Measurements from ENCODE around the gene PHYH.
"Not testable (repeated sequence)": the region's sequence is repeated elsewhere in the genome, so short reads cannot be mapped to it uniquely, and the experiment has no call there.

PHYH gene

DNA sequence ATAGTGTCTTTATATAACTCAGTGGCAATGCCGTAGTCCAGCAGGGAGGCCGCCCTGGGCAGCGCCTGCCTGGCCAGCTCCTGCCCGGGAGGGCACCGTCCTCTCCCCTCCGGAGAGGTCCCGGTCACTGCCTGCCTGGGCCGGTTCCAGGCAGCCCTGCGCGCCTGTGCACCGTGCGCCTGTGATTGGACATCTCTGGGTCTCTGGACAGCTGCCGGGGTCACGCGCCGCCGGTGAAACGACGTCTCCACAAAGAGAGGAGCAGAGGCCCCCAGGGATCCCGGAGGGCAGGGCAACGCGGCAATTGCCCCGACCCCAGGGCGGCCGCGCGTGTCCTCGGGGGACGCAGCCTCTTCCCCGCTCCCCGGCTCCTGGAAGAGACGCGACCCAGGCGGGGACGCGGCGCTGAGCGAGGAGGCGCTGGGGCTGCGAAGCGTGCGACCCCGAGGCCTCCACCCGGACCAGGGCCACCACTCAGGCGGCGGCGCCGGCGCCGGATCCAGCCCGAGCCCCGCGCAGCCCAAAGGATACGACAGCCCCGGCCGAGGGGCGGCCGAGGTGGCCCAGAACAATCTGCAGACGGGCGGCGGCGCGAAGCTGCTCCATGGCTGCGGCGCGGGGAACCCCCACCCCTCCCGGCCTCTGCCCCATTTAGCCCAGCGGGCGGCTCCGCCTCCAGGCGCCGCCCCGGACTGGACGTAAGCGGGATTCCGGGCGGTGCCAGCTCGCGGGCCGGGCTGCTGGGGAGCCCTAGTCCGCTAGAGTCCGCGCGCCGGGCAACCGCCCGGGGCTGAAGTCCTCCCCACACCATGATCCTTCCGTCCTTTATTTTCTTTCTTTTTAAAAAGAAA, at the start of gene PHYH:
PHYH (minus strand) TSS at position 628 of the 851 bp plus-strand sequence; CDS start at position 606, 22 bp downstream.
- DNase-seq (ENCODE audit: low read depth, low spot score) = no peak

DNA sequence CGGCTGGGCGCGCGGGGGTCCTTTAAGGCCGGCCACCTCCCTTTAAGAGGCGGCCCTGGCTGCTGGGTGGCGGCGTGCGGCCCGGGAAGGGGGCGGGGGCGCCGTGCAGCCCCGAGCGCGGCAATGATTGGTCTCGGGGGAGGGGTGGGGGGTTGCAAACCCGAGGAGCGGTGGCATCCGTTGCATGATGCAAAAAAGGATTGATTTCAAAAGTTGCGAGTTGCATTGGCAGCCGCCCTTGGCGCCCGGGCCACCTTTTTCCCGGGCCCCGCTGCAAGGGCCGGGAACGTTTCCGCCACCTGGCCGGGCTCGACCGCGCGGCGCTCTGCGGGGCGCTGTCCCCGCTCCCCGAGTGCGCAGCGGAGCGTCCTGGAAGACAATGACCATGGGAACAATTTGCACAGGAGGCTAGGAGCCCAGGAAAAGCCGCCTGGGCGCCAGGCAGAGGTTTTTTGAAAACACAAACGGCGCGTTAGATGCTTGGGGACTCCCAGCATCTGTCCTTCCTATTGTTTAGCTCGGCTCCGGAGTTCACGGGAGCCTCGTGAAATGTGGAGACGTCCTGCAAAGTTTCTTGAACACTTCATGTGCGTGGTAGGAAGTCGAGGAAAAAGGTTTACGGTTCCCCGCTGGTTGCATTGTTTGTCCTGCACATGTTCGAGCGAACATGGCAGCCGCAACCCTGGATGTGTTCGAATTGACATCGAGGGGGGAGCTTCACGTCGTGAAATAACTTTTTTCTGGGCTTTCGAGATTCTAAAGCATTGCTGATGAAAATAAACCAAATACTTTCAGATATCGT, 48.6 kb upstream of the PHYH start, which contains the start of gene SEPHS1:
SEPHS1 (minus strand) TSS at position 78 of the 802 bp plus-strand sequence. CDS start 3,343 bp downstream, outside the sequence.
- peak; percentile 64 for DNase-seq (ENCODE audit: low read depth, low spot score)

- DNase-seq (ENCODE audit: low read depth, low spot score) = no peak
Observed at GRCh38 chr10:13347500-13348156, 47.8 kb upstream of the PHYH start.

DNA sequence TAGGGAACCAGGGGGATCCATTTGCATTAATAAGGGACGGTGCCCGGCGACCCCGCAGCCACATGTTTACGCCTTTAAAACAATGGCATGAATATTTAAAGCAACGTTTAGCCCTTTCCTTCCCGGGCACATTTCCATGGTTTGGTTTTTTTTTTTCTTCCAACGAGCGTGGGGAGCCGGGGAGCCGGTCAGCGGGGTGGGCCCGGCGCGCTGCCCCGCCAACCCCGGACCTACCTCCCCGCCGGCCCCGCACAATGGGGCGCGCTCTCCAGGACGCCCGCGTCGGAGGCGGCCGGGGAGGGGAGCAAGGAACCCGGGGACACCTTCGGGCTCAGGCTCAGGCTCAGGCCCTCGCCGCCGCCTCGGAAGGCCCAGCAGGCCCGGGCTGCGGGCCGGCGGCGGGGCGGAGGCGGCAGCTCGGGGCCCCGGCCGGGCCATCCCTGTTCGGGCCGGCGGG, 47.2 kb upstream of the PHYH start:
- DNase-seq (ENCODE audit: low read depth, low spot score) = no peak

DNA sequence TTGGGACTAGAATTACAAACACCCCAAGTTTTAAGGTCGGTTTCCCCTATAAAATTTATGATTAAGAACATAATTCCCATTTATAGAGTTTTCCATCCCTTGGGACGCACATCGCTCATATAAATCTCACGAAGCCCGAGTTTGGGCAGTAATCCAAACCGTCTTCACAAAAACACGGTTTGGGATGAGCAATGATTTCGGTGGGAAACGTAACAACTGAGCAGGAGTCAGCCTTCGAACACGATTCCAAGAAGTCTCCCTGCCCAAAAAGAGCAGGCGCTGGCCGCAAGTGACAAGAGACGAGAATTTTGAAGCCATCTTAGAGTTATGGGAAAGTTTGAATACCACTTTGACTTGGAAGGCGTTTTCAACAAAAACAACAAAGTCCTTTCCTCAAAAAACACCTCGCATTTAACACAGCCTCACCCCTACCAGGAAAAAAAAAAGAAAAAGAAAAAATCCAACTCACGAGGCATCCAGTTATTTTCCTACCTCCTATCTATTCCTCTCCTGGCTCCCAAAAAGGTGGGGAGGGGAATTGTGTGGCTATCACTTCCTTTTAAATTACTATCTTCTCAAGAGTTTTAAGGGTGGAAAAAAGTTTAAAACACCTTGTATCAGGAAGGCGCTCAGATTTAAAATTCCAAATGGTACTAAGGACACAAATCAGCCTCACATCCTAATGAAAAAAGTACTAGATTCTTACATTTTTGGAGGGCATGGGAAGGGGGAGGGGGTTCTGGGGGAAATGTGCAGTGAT, 46.6 kb upstream of the PHYH start:
- no peak for DNase-seq (ENCODE audit: low read depth, low spot score)

- DNase-seq (ENCODE audit: low read depth, low spot score) = no peak
Observed at GRCh38 chr10:13340626-13341376, 40.9 kb upstream of the PHYH start.

DNA sequence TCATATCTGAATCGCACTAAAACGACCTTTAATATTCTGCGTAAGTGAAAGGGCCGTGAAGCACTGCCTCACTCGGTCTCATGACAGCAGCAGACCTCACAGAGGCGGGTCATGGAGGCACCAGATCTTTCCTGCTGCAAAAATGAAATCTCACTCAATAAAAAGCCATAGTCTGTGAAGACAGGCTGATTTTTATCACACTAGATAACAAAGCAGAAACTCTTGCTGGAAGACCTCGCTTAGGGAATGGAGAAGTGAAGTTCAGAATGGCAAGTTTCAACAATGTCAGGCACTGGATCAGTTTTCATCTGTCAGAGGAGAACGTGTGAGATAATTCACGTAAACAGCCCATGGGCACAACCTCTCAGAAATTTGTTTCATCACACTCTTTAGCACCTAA, 40.2 kb upstream of the PHYH start:
- no peak for DNase-seq (ENCODE audit: low read depth, low spot score)

DNA sequence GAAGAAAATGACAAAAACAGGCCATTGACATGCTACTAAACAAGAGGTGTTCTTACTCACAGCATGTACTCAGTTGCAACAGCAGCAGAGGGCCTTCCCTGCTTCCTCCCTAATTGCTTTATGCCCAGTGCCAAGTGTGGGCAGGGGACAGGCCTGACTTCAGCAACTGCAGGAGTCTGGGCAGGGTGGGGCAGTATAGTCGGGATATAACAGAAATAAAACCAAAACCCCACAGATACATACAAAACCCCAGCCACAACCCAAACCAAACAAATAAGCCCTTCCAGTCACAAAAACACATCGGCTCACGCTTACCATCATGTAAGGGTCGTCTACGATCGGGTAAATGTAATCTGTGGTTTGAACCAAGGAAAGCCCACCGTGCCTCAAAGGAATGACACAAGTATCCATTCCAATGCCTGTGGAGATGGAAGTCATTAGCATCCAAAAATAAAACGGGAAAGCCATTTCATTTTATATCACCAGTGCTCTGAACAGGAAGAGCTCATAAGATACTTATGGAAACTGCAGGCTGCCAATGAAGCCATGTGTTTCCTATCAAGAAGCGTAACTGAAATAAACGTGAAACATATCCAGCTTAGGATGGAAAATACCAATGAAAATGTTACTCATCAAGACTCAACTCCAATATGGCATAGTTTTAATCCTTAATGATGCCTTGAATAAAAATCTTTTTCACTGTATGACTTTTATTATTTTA, 38.7 kb upstream of the PHYH start:
- no peak for DNase-seq (ENCODE audit: low read depth, low spot score)

DNA sequence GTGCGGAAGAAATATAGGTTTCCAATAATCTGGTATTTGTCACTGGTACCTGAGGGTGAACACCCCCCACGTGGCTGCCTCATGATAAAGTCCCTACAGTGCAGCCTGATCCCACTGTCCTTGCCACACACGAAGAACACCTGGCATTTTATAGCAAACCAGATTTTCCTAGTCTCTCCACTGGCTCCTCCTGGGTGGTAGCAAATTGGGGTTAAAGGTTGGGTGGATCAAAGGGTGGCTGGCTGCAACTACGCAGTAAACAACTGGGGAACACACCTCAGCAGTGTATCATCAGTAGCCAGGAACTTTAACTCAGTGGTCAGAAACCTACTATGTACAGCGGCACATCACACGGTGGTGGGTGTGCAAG, 37.9 kb upstream of the PHYH start:
- no peak for DNase-seq (ENCODE audit: low read depth, low spot score)

DNA sequence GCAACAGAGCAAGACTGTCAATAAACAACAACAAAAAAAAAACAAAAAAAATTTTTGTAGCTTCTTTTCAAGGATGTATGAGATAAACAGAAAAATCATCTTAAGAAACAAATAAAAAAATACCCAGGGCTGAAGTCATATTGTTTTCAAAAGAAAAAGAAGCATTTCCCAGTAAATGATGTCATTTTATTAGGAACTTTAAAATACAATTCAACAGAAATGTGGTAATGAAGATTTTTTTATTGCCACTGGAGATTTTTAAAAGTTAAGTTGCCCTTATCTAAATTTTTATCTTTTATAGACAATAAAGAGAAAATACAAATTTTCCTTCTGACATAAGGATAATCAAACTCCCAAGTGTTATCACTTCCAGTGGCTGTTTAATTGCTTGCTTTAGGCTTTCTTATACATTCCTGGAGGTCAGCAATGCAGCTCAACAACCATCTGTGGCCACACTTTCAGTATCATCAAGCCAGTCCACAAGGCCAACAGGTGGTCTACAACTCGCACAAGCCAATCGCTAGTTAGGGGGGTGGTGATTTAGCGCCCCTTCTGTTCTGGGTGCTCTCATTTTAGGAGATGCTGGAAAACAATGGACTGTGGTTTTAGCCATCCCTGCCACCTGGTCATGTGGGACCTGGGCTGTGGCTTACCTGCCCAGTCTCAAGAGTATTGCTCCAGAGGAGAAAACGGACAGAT, 37.4 kb upstream of the PHYH start:
- DNase-seq (ENCODE audit: low read depth, low spot score) = no peak

DNA sequence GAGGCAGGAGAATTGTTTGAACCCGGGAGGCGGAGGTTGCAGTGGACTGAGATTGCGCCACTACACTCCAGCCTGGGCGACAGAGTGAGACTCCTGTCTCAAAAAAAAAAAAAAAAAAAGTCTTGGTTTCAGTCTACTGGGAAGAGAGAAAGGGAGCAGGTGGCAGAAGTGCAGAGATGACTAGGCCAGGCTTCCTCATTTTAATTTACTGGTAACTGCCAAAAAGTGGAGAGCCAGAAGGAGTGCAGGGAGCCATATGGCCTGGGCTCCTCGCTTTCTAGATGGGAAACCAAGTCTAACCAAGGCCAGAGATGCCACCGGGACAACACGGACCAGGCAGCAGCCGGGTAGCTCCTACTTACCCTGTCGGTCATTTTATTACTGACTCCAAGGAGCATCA, 36.0 kb upstream of the PHYH start:
- no peak for DNase-seq (ENCODE audit: low read depth, low spot score)

DNA sequence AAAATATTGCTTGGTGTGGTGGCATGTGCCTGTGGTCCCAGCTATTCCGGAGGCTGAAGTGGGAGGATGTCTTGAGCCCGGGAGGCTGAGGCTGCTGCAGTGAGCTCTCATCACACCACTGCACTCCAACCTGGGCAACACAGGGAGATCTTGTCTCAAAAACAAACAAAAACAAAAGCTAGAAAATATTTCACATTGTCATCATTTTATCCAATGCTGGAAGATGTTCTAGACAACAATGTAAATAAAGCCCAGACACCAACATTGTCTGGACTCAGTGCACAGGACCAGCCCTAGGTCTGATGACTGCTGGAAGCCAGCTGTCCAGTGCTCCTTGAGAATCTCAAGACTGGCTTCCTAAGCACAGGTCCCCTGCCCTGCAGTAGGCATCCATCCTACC, 34.7 kb upstream of the PHYH start:
- DNase-seq (ENCODE audit: low read depth, low spot score) = no peak

DNA sequence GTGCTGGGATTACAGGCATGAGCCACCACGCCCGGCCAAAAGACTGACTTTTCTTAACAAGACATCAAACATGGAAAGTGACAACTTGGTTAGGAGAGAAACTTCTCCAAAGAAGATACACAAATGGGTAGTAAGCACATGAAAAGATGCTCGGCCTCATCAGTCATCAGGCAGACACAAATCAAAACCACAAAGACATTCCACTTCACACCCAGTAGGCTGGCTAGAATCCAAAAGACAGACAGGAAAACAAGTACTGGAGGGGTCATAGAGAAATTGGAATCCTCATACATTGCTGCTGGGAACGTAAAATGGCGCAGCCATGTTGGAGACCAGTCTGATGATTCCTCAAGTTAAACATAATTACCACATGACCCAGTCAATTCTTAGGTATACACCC, 31.8 kb upstream of the PHYH start:
- no peak for DNase-seq (ENCODE audit: low read depth, low spot score)

DNA sequence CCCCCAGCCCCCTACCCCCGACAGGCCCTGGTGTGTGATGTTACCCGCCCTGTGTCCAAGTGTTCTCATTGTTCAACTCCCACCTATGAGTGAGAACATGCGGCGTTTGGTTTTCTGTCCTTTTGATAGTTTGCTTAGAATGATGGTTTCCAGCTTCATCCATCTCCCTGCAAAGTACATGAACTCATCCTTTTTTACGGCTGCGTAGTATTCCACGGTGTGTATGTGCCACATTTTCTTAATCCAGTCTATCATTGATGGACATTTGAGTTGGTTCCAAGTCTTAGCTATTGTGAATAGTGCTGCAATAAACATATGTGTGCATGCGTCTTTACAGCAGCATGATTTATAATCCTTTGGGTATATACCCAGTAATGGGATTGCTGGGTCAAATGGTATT, 31.1 kb upstream of the PHYH start:
- not testable (repeated sequence) for DNase-seq (ENCODE audit: low read depth, low spot score)

- DNase-seq (ENCODE audit: low read depth, low spot score) = no peak
Observed at GRCh38 chr10:13329565-13329964, 29.7 kb upstream of the PHYH start.

GRCh38 chr10:13328613-13329012, 28.7 kb upstream of the PHYH start:
- no peak for DNase-seq (ENCODE audit: low read depth, low spot score)

DNA sequence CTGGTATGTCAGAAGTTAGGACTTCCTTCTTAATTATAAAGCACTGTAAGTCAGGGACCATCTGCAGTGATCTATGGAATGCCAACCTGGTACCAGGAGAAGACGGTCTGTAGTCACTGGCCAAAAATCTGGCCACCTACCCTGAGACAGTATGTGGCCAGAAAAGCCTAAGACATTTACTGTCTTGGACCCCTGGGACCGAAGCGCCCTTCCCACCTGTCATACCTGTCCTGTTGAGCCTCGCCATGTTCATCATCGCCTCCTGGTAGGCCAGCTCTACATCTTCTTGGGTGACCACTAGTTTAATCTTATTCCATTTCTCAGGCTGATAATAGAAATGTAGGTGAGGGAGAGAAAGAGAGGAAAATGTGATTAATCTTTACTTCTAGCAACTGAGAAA, 28.3 kb upstream of the PHYH start:
- no peak for DNase-seq (ENCODE audit: low read depth, low spot score)

DNA sequence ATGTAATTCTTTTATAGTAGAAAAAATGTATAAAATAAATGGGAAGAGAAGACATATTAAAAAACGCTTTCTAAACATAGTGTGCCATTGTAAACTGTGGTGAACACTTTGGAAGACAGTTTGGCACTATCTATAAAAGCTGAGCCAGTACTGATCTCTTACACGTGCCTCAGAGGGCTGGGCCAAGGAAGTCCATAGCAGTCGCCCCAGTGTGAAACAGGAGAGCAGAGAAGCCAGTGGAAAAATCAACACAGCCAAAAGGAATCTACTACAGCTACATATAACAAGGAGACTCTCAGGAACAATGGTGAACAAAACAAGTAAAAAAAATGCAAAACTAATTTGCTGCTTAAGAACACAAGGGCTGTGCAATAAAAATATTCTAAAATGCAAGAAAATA, 27.7 kb upstream of the PHYH start:
- DNase-seq (ENCODE audit: low read depth, low spot score) = no peak

GRCh38 chr10:13322615-13323148, 22.8 kb upstream of the PHYH start:
- DNase-seq (ENCODE audit: low read depth, low spot score) = no peak

All from iPS DF 19.7 (cell line).